Heart right ventricle (tissue), 16 donors: ENCODE results near the gene KCNJ5. TPM values are rescaled to one million over a fixed set of nuclear protein-coding genes. Genes with fewer than 3 reads are reported as not detected.

Source experiments
- ATAC-seq, 8 donors: fragments of 200-7000 bp; cut with Tn5 transposase; one replicate each; pipeline ENCODE4 v1.9.1; 2020; ENCODE audit warnings: mild to moderate bottlenecking in 8 of 8, moderate library complexity in 8 of 8, moderate number of reproducible peaks in 1 of 8
- DNase-seq, 2 donors: peaks; one replicate each; pipeline ENCODE4 v3.0.0-alpha.2; 2020
- H3K27ac ChIP-seq, 10 donors: fragments of 200-600 bp; sonication (generic) in 2 of 10; one replicate each; pipeline versions ENCODE4 v1.5.0 to v1.8.0; 2020 to 2022; ENCODE audit warnings: mild to moderate bottlenecking in 3 of 10
- H3K27me3 ChIP-seq, 7 donors: fragments of 200-600 bp; one replicate each; pipeline ENCODE4 v1.8.0; 2021 to 2022; ENCODE audit warnings: mild to moderate bottlenecking in 2 of 7
- H3K36me3 ChIP-seq, 9 donors: fragments of 200-600 bp; sonication (generic) in 1 of 9; one replicate each; pipeline versions ENCODE4 v1.5.0 to v1.8.0; 2020 to 2022; ENCODE audit warnings: mild to moderate bottlenecking in 2 of 9
- H3K4me1 ChIP-seq, 9 donors: fragments of 200-600 bp; sonication (generic) in 1 of 9; one replicate each; pipeline versions ENCODE4 v1.5.0 to v1.8.0; 2020 to 2022; ENCODE audit warnings: mild to moderate bottlenecking in 4 of 9
- H3K4me3 ChIP-seq, 10 donors: fragments of 200-600 bp; sonication (generic) in 2 of 10; one replicate each; pipeline versions ENCODE4 v1.5.0 to v1.8.0; 2020 to 2022; ENCODE audit warnings: mild to moderate bottlenecking in 7 of 10, moderate library complexity in 2 of 10
- H3K9me3 ChIP-seq, 11 donors: fragments of 200-600 bp in 10 of 11; sonication (generic) in 2 of 11; one replicate each; pipeline versions ENCODE4 v1.5.0 to v1.8.0; 2013 to 2022; ENCODE audit warnings: mild to moderate bottlenecking in 2 of 11, control low read depth in 1 of 11, moderate library complexity in 1 of 11
- WGBS, 2 donors: extraction: QIAGEN DNeasy Blood & Tissue Kit; methylation state at CpG; one replicate each; pipeline ENCODE4 v1.1.7; 2013; ENCODE audit warnings: inconsistent platforms in 1 of 2; 5-methylcytosine and 5-hydroxymethylcytosine counted together
- intact Hi-C, 10 donors: fragments of 100-400 bp; cut with DNase I; formaldehyde crosslinking; loops; one replicate each; pipeline versions ENCODE4 v1.11.1 to v1.14.2; 2022
- polyA plus RNA-seq, 2 donors: library from polyadenylated mRNA; stranded (reverse); fragments of 200-250 nt; gene quantifications; one replicate each; pipeline ENCODE4 v1.2.3, GENCODE V29; 2013
- total RNA-seq, 10 donors: library from RNA; stranded (reverse); fragmentation: NEBNext Ultra II Directional in 3 of 10; extraction: Animal tissue kit (Norgen Biotek cat#: 25700) in 3 of 10; gene quantifications; one replicate each; pipeline versions ENCODE4 v1.2.1 to v1.2.4, GENCODE V29; 2021 to 2023
- TF ChIP-seq, protein P1 (sequence below), 9 donors: fragments of 200-600 bp; sonication (generic) in 2 of 9; IDR thresholded peaks; one replicate each; pipeline versions ENCODE4 v1.5.0 to v1.8.0; 2021 to 2022; ENCODE audit warnings: antibody characterized with exemption in 9 of 9, mild to moderate bottlenecking in 5 of 9, moderate library complexity in 1 of 9
- donor health status: Arrhythmogenic right ventricular cardiomyopathy.
- donor health status: ischemic (EF 13 %, LVEDD 7.1; RV severe dilation, severe dysfunction).
- donor health status: healthy with polysubstance abuse.
- donor health status: DM: no; HTN: yes; CAD: no.
- donor health status: DM: no; HTN: no; CAD: no.
- donor health status: ischemic (EF 25% LVEDD 6.9; RV normal size, moderate dysfunction).
- donor health status: ischemic (EF 25% LVEDD 5.7; RV mildly dilated, moderate dysfunction).
- donor health status: healthy.
- donor health status: DM: yes; HTN: yes; CAD: no.
- donor health status: Ischemic cardiomyopathy.
- donor health status: ischemic (EF 35%, LVEDD 5.7; RV mildly dilated, moderate dysfunction).
- donor health status: nonischemic (EF 11% LVEDD 7.7; RV severe dilation, severe dysfunction).
- donor health status: DM: yes; HTN: yes; CAD: no.
- donor health status: PGD.
- donor health status: ischemic (EF 29% LVEDD 5.4; RV normal size, mild dysfunction).
- donor health status: nonischemic (EF 23%, LVEDD 6.1; RV moderate dilation, normal function).

KCNJ5 gene
- total and polyA plus RNA-seq, 12 donors = 1.2 to 32.1 (median 8.1) TPM

DNA sequence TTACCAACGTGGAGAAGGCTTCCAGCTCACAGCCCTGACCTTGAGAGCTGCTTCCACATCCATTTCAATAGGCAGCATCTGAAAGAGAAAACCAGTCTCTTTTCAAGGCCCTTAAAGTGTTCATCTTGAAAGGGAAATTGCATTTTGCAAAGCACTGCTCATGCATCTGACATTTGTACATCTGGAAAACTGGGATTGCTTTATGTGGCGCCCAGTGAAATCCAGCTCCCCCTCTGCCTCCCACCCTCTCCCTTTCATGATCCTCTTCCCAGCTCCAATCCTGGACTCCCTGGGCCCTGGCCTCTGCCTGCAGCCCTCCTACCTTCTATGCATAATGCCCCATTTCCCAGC is 34.1 kb downstream of the KCNJ5 start:
- peaks cover 0 to 4% (median 0%) of the 10 kb centered on the region in 9 donors for H3K4me1 ChIP-seq
- DNase-seq (no peak), ATAC-seq (no peak)
- TF ChIP-seq, protein P1, sequence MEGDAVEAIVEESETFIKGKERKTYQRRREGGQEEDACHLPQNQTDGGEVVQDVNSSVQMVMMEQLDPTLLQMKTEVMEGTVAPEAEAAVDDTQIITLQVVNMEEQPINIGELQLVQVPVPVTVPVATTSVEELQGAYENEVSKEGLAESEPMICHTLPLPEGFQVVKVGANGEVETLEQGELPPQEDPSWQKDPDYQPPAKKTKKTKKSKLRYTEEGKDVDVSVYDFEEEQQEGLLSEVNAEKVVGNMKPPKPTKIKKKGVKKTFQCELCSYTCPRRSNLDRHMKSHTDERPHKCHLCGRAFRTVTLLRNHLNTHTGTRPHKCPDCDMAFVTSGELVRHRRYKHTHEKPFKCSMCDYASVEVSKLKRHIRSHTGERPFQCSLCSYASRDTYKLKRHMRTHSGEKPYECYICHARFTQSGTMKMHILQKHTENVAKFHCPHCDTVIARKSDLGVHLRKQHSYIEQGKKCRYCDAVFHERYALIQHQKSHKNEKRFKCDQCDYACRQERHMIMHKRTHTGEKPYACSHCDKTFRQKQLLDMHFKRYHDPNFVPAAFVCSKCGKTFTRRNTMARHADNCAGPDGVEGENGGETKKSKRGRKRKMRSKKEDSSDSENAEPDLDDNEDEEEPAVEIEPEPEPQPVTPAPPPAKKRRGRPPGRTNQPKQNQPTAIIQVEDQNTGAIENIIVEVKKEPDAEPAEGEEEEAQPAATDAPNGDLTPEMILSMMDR (IDR thresholded peaks at IDR 0.05) = no peak
- WGBS, 2 donors = 56 to 64% methylated on average over 2 of the region's 2 CpGs
- no peak overlapping the region for H3K4me3 ChIP-seq
- H3K27me3 ChIP-seq = peaks cover 0 to 11% (median 0%) of the 10 kb centered on the region in 7 donors
- H3K9me3 ChIP-seq = no peaks in the 10 kb centered on the region
- H3K36me3 ChIP-seq = no peaks in the 10 kb centered on the region
- intact Hi-C loops = no loop called here
- H3K27ac ChIP-seq = no peak overlapping the region

DNA sequence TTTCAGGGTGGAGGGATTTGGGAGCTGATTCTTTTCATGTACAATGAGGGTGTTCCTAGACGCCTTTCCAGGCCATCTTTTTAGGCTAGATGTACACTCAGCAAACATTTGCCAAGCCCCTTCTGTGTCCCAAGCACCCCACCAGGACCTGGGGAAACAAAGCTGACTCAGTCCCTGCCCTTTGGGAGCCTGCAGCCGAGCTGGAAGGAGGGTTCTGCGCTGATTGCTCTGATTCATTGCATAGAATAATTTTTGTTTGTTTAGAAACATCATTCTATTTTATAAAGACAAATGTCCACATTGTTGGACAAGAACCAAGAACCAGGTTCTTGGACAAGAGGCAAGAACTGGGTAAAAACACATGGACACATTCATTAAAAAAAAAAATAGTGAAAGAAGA is 34.8 kb downstream of the KCNJ5 start:
- no peak overlapping the region for H3K27ac ChIP-seq
- H3K9me3 ChIP-seq = no peaks in the 10 kb centered on the region
- ATAC-seq (no peak), DNase-seq (no peak)
- H3K4me1 ChIP-seq = peaks cover 0 to 4% (median 0%) of the 10 kb centered on the region in 9 donors
- TF ChIP-seq, protein P1 (IDR thresholded peaks at IDR 0.05) = no peak
- no peaks in the 10 kb centered on the region for H3K36me3 ChIP-seq
- no peak overlapping the region for H3K4me3 ChIP-seq
- 78 to 88% methylated on average over 3 of the region's 3 CpGs for WGBS, 2 donors
- intact Hi-C loops = no loop called here
- H3K27me3 ChIP-seq = peaks cover 0 to 11% (median 0%) of the 10 kb centered on the region in 7 donors

DNA sequence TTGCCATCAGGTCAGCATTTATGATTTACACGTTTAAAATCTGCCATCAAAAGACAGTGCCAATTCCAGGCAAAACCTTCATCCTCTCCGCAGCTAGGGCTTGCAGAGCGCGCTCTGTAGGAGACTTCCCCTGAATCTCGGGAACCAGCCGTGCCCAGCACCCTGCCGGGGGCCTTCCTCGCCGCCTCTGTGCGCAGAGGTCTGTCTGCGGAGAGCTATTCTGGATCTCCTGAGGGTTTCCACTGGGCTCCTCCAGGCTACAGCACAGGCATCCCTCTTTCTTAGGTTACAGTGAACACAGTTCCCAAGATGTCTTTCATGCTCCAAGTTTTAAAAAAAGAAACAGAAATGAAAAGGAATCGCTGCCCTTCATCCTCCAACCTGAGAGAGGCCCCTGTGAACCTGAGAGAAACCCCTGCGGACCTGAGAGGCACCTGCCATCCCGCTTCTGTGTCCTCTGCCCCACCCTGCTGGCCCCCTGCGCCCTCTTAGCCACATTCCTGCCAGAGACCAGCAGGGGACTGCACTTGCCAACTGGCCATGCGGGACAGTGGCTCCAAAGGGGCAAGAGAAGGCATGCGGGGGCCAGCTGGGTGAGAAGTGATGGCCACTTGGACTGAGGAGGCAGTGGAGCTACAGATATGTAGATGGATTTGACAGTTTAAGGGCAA is 35.4 kb downstream of the KCNJ5 start:
- TF ChIP-seq, protein P1 (IDR thresholded peaks at IDR 0.05) = no peak
- Histone ChIP-seq H3K27ac (no peak overlapping the region), H3K4me1 (peaks cover 0 to 4% (median 0%) of the 10 kb centered on the region in 9 donors), H3K27me3 (peaks cover 0 to 11% (median 0%) of the 10 kb centered on the region in 7 donors), H3K4me3 (no peak overlapping the region), H3K9me3 (no peaks in the 10 kb centered on the region), H3K36me3 (no peaks in the 10 kb centered on the region)
- no peak for ATAC-seq
- intact Hi-C loops = no loop called here
- WGBS, 2 donors = 79 to 84% methylated on average over 17 of the region's 17 CpGs
- no peak for DNase-seq

DNA sequence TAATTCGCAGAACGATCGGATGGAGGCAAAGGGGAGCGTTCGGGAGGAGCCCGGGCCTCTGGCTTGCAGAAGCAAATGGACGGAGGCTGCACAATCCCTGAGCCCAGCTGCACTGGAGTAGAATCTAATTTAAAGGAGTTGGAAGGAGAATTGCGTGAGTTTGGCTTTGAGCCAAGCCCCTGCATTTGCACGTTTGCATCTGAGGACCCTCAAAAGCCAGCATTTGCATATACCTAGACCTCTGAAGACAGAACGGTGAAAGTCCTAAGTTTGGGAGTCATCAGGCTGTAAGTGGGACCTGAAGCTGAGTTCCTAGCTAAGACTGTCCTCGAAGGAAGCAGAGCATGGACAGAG is 35.9 kb downstream of the KCNJ5 start:
- WGBS, 2 donors = 71 to 73% methylated on average over 11 of the region's 11 CpGs
- Histone ChIP-seq H3K27ac (no peak overlapping the region), H3K4me1 (peaks cover 0 to 4% (median 0%) of the 10 kb centered on the region in 9 donors), H3K36me3 (no peaks in the 10 kb centered on the region), H3K9me3 (no peaks in the 10 kb centered on the region), H3K4me3 (no peak overlapping the region), H3K27me3 (peaks cover 0 to 11% (median under 1%) of the 10 kb centered on the region in 7 donors)
- no peak for ATAC-seq
- intact Hi-C loops = no loop called here
- no peak for DNase-seq
- TF ChIP-seq, protein P1 (IDR thresholded peaks at IDR 0.05) = no peak
